ENCODE data around the gene GREB1.
"Not testable (repeated sequence)": the region's sequence is repeated elsewhere in the genome, so short reads cannot be mapped to it uniquely, and the experiment has no call there.

GREB1 gene

DNA sequence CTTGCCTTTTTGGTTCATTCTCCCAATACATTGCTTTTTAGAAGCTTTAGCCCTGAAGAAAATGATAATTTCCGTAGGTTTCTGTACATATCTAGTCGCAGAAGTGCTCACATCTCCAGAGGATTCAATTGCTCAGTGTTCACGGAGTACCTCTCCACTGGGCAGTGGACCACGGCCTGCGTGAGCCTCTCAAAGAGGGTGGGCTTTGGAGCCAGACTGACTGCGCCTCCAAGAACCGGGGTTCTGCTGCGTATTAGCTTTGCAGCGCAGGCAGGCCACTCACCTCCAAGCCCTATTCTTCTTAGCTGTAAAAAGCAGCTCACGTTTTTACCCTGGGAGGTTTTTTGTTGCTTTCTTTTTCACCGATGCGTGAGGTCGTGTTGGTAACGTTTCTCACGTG is 100.7 kb downstream of the GREB1 start:
- no peak for DNase-seq (ENCODE audit: low read depth in 2 of 2)

GRCh38 chr2:11635141-11635540 is 101.3 kb downstream of the GREB1 start:
- no peak for DNase-seq (ENCODE audit: low read depth in 2 of 2)

DNA sequence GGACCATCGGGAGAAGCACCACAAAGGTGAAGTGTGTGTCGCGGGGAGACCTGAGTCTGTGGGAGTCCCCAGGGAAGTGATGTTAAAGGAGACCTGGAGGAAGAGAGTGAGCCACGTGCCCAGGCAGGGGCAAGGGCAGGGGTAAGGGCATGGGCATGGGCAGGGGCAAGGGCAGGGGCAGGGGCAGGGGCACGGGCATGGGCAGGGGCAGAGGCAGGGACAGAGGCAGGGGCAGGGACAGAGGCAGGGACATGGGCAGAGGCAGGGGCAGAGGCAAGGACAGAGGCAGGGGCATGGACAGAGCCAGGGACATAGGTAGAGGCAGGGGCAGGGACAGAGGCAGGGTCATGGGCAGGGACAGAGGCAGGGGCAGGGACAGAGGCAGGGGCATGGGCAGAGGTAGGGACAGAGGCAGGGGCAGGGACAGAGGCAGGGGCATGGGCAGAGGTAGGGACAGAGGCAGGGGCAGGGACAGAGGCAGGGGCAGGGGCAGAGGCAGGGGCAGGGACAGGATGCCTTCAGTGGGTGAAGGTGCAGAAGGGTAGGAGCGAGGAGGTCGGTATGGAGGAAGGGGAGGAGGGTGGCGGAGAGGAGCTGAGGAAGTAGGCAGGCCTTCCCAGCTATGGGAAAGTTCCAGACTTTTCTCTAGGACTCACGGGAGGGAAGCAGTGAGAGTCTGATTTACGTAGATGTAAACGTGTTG is 102.9 kb downstream of the GREB1 start:
- no peak for DNase-seq (ENCODE audit: low read depth in 2 of 2)

- no peak for DNase-seq (ENCODE audit: low read depth in 2 of 2)
Measured at GRCh38 chr2:11637546-11637945, 103.7 kb downstream of the GREB1 start.

DNA sequence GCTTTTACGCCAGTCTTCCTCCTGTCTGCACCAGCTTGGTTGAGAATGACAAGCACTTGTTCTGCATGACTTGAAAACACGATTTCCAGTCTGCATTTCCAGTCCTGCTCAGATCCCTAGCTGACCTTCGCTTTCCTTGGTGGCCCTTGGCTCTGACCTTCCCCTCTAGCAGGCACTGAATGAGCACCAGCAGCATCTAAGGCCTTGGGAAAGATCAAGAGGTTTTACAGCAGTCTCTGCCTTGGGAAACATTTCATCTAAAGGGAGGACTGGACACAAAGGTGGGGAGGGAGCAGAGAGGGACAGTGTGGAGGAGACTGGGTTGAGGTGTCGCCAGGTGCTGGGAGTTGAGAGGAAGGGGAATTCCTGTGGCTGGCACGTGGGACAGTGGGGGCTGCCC is 105.7 kb downstream of the GREB1 start:
- no peak for DNase-seq (ENCODE audit: low read depth in 2 of 2)

DNA sequence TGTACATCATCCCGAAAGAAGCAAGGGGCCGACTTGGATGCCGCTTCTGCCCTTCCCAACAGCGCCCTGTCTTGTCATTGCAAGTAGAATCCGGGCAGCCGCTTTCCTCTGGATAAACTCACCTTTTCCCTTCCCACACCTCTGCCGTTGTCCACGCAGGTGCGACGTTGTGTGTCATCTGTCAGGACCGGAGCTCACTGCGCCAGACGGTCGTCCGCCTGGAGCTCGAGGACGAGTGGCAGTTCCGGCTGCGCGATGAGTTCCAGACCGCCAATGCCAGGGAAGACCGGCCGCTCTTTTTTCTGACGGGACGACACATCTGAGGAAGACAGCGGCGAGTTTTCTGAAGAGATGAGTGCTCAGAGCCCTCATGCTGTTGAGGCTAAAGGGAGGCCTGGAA is 106.3 kb downstream of the GREB1 start:
- DNase-seq (ENCODE audit: low read depth in 2 of 2), result no peak

GRCh38 chr2:11642972-11643371 is 109.1 kb downstream of the GREB1 start:
- DNase-seq (ENCODE audit: low read depth in 2 of 2), result no peak

GRCh38 chr2:11644293-11644692 is 110.4 kb downstream of the GREB1 start:
- no peak for DNase-seq (ENCODE audit: low read depth in 2 of 2)

GRCh38 chr2:11646530-11646929 is 112.7 kb downstream of the GREB1 start:
- DNase-seq (ENCODE audit: low read depth in 2 of 2), result no peak

- DNase-seq (ENCODE audit: low read depth in 2 of 2), result no peak
Measured at GRCh38 chr2:11647834-11648600, 114.2 kb downstream of the GREB1 start.

- no peak for DNase-seq (ENCODE audit: low read depth in 2 of 2)
Measured at GRCh38 chr2:11649093-11649492, 115.2 kb downstream of the GREB1 start.

DNA sequence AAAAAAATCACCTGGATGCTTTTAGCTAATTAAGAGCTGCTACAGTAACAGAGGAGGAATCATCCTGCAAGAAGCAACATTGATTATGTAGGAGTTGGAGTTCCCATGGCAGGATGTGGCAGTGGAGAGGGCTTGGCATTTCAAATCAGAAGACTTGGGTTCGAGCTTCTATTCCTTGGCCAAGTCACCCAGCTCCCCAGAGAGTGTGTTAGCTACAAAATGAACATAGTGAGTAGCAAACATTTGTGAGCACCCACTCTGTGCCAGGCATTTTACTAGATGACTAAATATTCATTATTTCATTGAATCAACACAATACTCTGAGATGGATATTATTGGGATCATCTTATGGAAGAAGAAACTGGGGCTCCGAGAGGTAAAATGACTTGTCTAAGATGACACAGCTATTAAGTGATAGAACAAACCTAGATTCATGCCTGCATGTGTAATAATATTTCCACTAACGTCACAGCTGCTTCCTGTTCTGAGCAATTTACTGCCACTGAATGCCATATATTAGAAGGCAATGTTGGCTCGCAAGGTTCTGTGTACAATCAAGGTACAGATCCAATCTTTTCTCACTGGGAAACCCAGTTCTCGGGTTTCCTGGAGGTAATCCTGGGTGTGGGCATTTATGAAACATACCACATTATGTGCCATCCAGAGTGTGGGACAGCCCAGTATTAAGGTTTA is 118.2 kb downstream of the GREB1 start:
- DNase-seq (ENCODE audit: low read depth in 2 of 2), result no peak

- DNase-seq (ENCODE audit: low read depth in 2 of 2), result no peak
Measured at GRCh38 chr2:11652553-11652952, 118.7 kb downstream of the GREB1 start.

DNA sequence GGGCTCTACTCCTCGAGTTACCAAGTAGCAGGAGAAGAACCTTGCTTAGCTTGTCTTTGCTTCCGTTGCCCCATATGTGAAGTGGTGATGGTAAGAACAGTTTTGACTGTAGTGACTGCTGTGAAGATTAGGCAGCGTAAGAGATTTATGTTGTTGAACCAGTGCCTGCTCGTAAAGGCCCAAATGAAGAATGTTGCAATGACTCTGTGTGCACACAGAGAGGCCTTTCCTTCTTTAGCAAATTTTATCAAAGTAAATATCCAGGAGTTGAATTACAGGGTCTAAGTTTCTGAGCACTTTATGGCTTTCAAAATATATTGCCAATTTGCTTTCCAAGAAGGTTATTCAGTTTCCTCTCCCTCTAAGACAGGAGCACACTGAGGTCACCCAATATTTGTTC is 121.7 kb downstream of the GREB1 start:
- DNase-seq (ENCODE audit: low read depth in 2 of 2), result no peak

DNA sequence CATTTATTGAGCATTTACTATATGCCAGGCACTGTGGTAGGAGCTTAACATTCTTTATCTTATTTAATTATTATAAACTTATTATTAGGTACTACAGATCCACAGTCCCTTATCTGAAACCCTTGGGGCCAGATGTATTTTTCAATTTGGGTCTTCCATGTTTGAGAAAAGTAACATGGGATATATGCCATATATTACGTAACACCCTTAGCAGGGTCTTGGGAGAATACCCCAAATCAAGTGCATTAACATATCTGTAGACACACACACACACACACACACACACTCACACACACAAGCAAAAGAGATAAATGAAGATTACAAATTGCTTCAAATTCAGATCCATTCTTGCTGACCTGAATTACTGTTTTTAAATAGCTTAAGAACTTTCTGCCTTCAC is 122.4 kb downstream of the GREB1 start:
- DNase-seq (ENCODE audit: low read depth in 2 of 2), result no peak

- DNase-seq (ENCODE audit: low read depth in 2 of 2), result no peak
Measured at GRCh38 chr2:11656671-11657101, 122.8 kb downstream of the GREB1 start.

DNA sequence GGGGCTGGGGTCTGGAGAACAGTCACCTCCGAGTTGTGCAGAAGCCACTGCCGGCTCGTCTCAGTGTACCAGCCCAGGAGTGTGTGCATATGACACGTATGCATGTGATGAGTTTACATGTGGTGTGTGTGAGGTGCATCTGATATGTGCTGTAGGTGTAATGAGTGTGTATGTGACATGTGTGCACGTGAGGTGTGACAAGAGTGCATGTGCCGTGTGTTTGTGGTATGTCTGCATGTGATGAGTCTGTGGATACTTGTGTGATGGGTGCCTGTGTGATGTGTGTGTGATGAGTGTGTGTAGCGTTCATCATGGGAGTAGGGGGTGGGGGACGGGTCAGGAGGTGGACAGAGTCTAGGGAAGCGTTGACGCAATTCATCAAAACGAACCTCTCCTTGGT is 123.3 kb downstream of the GREB1 start:
- DNase-seq (ENCODE audit: low read depth in 2 of 2), result no peak

GRCh38 chr2:11657646-11658045 is 123.8 kb downstream of the GREB1 start:
- DNase-seq (ENCODE audit: low read depth in 2 of 2), result no peak

GRCh38 chr2:11658208-11659114 is 124.6 kb downstream of the GREB1 start:
- no peak for DNase-seq (ENCODE audit: low read depth in 2 of 2)

- no peak for DNase-seq (ENCODE audit: low read depth in 2 of 2)
Measured at GRCh38 chr2:11659115-11659475, 125.2 kb downstream of the GREB1 start.

GRCh38 chr2:11659851-11660250 is 126.0 kb downstream of the GREB1 start:
- no peak for DNase-seq (ENCODE audit: low read depth in 2 of 2)

DNA sequence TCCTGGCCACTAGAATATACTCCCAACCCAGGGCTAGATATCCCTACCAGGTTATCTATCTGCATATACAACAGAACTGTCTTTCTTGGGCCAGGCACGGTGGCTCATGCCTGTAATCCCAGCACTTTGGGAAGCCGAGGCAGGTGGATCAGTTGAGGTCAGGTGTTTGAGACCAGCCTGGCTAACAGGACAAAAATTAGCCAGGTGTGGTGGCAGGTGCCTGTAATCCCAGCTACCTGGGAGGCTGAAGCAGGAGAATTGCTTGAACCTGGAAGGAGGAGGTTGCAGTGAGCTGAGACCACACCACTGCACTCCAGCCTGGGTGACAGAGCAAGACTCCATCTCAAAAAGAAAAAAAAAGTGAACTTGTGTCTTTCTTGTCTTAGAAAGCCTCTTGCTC is 126.6 kb downstream of the GREB1 start:
- not testable (repeated sequence) for DNase-seq (ENCODE audit: low read depth in 2 of 2)

Measured in stimulated activated CD4-positive, alpha-beta T cell treated with anti-CD3 and anti-CD28 coated beads, Interleukin-1b, Interleukin-23, amount 100 ng/mL, for 1 hour (primary cell).